SK-N-SH (cell line): Measurements from ENCODE around the gene PRR19.

ENCODE experiments used
- EP300 ChIP-seq, 2 experiments: IDR thresholded peaks; 2 replicates each; pipeline versions ENCODE4 v1.4.0 to v1.6.1; 2012; ENCODE audit warnings: borderline replicate concordance in 1 of 2, low read depth in 1 of 2, low read length in 1 of 2
- FOXJ3 ChIP-seq: sonication (generic); formaldehyde crosslinking; IDR thresholded peaks from 2 replicates; pipeline ENCODE4 v1.5.1; 2020; ENCODE audit warnings: mild to moderate bottlenecking, missing genetic modification reagents
- NFIC ChIP-seq: IDR thresholded peaks from 2 replicates; pipeline ENCODE4 v1.4.0; 2012; ENCODE audit warnings: borderline replicate concordance
- POLR2AphosphoS5 ChIP-seq: IDR thresholded peaks from 2 replicates; pipeline ENCODE4 v1.6.1; 2012; ENCODE audit warnings: low read depth, low read length
- RAD21 ChIP-seq: IDR thresholded peaks from 2 replicates; pipeline ENCODE4 v1.6.1; 2012; ENCODE audit warnings: mild to moderate bottlenecking, low read length
- RCOR1 ChIP-seq: fragments of 150-350 bp; IDR thresholded peaks from 2 replicates; pipeline ENCODE4 v1.6.1; 2017; ENCODE audit warnings: antibody characterized with exemption, low read length
- SIN3A ChIP-seq: IDR thresholded peaks from 2 replicates; pipeline ENCODE4 v1.6.1; 2012; ENCODE audit warnings: low read depth, mild to moderate bottlenecking, low read length, moderate library complexity, borderline replicate concordance
- TAF1 ChIP-seq: IDR thresholded peaks from 2 replicates; pipeline ENCODE4 v1.6.1; 2012; ENCODE audit warnings: low read depth, mild to moderate bottlenecking, low read length, moderate library complexity, borderline replicate concordance
- YY1 ChIP-seq: IDR thresholded peaks from 2 replicates; pipeline ENCODE4 v1.4.0; 2012; ENCODE audit warnings: low read depth, mild to moderate bottlenecking
- TF ChIP-seq, protein P1 (sequence below): fragments of 200-600 bp; sonication (generic); IDR thresholded peaks from 2 replicates; pipeline ENCODE4 v1.6.1; 2017; ENCODE audit warnings: antibody characterized with exemption, mild to moderate bottlenecking, moderate library complexity
- TF ChIP-seq, protein P2 (sequence below): fragments of 150-350 bp; IDR thresholded peaks from 2 replicates; pipeline ENCODE4 v1.6.1; 2017; ENCODE audit warnings: antibody characterized with exemption, low read length, low read depth, borderline replicate concordance
- TF ChIP-seq, protein P3 (sequence below): IDR thresholded peaks from 2 replicates; pipeline ENCODE4 v1.4.0; 2012; ENCODE audit warnings: low read depth

DNA sequence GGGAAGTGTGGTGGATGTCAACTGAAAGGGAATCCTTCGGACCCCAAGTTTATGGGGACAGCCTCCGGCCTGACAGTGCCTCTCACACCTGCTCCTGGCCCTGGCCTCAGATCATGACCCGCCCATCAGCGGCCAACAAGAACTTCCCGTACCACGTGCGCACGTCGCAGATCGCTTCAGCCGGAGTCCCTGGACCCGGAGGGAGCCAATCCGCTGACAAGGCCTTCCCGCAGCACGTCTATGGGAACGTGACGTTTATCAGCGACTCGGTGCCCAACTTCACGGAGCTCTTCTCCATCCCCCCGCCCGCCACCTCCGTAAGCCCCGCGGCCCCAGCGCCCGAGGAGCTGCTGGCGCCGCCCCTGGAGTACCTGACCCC is 21.5 kb downstream of the PRR19 start:
- TF ChIP-seq TAF1 (no peak), EP300 (IDR thresholded peaks at IDR 0.05; ENCODE audit: borderline replicate concordance in 1 of 2, low read depth in 1 of 2, low read length in 1 of 2) (no peak), RCOR1 (no peak), FOXJ3 (CRISPR knock-in tag) (no peak), POLR2AphosphoS5 (no peak), NFIC (no peak), SIN3A (no peak), YY1 (no peak), RAD21 (no peak)
- TF ChIP-seq, protein P1, sequence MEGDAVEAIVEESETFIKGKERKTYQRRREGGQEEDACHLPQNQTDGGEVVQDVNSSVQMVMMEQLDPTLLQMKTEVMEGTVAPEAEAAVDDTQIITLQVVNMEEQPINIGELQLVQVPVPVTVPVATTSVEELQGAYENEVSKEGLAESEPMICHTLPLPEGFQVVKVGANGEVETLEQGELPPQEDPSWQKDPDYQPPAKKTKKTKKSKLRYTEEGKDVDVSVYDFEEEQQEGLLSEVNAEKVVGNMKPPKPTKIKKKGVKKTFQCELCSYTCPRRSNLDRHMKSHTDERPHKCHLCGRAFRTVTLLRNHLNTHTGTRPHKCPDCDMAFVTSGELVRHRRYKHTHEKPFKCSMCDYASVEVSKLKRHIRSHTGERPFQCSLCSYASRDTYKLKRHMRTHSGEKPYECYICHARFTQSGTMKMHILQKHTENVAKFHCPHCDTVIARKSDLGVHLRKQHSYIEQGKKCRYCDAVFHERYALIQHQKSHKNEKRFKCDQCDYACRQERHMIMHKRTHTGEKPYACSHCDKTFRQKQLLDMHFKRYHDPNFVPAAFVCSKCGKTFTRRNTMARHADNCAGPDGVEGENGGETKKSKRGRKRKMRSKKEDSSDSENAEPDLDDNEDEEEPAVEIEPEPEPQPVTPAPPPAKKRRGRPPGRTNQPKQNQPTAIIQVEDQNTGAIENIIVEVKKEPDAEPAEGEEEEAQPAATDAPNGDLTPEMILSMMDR: no peak
- TF ChIP-seq, protein P2, sequence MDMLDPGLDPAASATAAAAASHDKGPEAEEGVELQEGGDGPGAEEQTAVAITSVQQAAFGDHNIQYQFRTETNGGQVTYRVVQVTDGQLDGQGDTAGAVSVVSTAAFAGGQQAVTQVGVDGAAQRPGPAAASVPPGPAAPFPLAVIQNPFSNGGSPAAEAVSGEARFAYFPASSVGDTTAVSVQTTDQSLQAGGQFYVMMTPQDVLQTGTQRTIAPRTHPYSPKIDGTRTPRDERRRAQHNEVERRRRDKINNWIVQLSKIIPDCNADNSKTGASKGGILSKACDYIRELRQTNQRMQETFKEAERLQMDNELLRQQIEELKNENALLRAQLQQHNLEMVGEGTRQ: no peak
- TF ChIP-seq, protein P3, sequence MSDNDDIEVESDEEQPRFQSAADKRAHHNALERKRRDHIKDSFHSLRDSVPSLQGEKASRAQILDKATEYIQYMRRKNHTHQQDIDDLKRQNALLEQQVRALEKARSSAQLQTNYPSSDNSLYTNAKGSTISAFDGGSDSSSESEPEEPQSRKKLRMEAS: no peak
